ENCODE measurements around the gene SARNP.
A peak's percentile ranks its signal among the peaks of the same experiment; 100 is the strongest.
"Not testable (repeated sequence)": the region's sequence is repeated elsewhere in the genome, so short reads cannot be mapped to it uniquely, and the experiment has no call there.

The SARNP gene

DNA sequence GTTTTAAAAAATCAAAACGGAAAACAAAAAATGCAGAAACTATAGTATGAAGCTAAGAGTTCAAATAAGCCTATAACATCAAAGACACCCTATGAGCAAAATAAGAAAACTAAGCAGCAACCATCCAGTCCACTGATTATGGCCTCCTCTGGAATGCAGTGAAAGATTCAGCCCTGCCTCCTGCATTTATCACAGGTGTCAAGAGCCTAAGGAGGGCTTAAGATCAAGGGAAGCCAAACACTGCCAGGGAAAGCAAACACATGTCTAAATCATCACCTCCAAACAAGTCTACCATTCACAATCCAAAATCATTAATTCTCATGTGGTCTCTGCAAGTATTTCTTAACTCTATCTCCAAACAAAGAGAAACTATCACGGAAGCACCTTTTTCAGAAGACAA, 28.4 kb downstream of the SARNP start:
- DNase-seq: no peak

DNA sequence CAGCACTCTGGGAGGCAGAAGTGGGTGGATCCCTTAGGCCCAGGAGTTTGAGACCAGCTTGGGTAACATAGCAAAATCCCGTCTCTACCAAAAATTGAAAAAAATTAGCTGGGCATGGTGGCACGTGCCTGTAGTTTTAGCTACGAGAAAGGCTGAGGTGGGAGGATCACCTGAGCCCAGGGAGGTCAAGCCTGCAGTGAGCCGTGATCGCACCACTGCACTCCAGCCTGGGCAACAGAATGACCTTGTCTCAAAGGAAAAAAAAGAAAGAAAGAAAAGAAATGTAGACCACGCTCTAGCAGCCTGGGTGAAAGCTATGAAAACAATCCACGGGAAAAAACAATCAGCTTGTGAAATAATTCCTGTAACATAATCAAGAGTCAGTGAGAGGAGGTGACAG, 29.0 kb downstream of the SARNP start:
- no peak for DNase-seq

DNA sequence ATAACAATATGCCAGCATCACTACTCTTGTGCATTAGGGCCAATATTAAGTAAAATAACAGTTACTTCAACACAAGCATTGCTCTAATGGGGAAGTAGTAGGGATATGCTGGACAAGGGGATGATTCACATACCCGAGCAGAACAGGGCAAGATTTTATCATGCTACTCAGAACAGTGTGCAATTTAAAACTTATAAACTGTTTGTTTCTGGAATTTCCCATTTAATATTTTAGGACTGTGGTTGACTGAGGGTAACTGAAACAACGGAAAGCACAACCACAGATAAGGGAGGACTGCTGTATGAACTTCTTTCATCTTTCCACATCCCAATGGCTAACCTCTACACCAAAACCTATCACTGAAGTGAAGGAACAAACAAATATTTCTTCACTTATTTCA, 36.8 kb downstream of the SARNP start:
- no peak for DNase-seq

DNA sequence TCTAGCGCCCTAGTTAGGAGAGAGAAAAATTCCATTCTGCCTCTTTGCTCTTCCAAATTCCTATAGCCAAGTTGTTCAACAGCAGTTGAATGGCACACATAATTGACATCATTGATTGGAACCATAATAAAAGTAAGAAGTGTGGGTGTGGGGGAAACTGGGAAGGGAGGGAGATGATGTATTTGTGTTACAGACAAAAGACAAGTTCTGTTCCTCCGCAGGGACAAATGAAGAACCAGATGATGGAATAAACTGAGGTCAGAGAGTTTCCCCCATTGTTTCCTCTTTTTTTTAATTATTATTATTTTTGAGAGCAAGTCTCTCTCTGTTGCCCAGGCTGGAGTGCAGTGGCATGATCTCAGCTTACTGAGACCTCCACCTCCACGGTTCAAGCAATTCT, 39.7 kb downstream of the SARNP start:
- no peak for DNase-seq

DNA sequence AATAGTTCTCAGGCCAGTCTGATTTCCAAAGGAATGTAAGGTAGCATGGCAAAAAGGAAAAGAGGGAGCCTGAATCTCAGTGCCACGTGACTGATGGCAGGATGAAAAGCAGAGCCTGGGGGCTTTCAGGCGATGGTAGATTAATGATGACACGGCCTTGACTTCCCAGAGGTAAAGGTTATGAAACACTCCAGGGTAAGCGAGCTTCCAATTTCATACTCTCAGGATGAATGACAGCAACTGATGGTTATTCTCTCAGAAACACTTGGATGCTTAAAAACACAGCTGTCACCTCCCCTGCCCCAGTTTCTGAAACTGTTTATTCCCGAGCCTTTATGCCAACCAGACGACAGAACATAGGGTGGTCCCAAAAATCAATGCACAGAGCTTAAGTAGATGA, 45.8 kb downstream of the SARNP start:
- no peak for DNase-seq

DNA sequence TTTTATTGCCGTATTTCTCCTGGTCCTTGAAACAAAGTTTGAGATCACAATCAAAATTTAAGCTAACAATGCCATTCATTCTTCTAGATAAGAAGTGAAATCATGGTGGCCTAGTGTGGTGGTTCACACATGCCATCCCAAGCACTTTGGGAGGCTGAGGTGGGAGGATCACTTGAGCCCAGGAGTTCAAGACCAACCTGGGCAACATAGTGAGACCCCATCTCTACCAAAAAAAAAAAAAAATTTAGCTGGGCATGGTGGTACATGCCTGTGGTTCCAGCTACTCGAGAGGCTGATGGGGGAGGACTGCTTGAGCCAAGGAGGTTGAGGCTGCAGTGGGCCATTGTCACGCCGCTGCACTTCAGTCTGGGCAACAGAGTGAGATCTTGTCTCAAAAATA, 50.4 kb downstream of the SARNP start:
- DNase-seq: no peak

DNA sequence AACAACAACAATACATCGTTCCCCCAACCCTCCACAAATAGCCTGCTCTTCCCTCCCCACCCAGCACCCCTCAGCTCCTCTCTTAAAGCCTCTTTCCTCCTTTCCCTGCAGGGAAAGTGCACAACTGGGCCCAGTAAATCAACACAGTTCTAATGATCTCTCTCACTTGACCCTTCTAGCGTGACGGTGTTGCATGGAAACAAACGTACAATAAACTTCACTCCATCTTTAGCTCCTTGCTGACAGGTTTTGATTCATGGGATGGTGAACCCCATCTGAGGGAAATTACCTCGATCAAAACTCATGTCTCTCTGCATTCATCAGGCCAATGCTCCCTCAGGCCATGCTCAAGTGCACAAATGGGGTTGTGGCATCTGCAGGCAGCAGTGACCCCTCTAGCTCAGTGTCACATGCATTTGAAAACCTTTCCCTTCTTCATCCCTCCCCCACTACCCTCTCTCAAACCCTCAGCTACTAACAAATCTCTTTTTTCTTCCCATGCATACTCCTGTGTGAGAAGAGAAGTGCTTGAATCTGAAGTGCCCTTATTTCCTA, 51.7 kb downstream of the SARNP start:
- no peak for DNase-seq

DNA sequence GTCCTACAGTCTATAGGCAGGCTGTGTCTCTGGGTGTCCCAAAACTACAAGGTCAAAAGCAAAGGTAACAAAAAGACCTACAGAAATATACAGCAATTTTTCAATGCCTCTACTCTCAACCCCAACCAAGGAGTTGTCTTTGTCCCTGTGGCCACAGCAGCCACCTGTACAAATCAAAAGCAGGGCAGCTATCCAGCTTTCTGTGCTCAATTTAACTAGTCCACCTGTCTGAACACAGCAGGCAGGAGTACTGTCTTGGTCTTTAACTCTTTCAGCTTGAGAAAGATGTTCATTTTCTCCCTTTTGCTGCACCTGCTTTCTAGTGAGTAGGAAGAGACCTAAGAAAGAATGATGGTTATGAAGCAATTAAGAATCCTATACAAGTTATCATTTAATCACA, 54.9 kb downstream of the SARNP start:
- no peak for DNase-seq

DNA sequence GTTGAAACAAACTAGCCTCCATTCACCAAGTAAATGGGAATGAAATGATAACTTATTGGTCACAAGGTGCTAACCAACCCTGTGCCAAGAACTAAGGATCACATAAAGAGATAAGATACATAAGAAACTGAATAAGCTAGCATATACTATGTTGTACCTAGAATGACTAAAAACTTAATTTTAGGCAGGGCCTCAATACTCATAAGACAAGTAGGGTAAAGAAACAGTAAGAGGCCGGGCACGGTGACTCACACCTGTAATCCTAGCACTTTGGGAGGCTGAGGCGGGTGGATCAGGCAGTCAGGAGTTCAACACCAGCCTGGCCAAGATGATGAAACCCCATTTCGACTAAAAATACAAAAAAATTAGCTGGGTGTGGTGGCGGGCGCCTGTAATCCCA, 56.9 kb downstream of the SARNP start:
- no peak for DNase-seq

DNA sequence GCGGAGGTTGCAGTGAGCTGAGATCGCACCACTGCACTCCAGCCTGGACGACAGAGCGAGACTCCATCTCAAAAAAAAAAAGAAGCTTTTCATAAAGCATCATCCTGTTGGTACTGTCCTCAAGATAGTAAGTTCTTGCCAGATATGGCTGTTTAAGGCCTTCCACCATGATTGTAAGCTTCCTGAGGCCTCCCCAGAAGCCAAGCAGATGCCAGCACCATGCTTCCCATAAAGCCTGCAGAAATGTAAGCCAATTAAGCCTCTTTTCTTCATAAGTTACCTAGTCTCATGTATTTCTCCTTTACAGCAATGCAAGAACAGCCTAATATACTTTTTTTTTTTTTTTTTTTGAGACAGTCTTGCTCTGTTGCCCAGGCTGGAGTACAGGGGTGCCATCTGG, 58.9 kb downstream of the SARNP start:
- not testable (repeated sequence) for DNase-seq

DNA sequence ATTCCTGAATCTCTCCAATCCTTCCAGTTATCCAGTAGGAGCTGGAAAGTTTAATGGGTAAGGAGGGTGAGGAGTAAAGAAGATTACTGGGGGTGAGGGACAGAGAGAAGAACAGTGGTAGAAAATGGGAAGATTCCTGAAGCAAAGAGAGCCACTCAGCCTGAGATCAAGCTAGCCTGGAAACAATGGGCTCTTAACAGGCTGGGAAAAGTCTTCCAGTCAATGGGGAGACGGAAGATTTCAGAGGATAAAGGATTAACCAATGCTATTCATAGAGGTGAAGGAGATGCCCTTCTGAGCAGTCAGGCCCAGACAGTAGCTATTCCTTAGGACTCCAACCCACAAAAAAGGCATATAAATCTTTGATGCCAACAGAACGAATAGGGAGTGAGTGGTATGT, 59.8 kb downstream of the SARNP start:
- DNase-seq: no peak

DNA sequence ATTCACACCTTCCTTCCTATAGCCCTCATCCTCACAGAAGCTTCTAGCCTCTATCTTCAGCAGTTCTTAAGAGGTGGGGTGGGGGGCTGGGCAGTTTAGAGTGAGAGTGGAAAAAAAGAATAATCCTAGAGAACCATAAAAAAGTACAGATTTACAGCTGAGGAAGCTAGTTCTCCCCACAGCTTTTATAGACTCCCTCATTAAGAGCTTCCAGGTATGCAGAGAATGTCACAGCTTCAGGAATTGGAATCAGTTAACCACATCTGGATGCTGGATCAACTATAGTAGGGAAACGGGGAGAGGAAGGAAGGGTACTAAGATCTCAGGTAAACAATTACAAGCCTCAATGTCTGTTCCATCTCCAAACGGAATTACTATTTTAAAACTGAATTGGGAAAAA, 62.3 kb downstream of the SARNP start:
- no peak for DNase-seq

DNA sequence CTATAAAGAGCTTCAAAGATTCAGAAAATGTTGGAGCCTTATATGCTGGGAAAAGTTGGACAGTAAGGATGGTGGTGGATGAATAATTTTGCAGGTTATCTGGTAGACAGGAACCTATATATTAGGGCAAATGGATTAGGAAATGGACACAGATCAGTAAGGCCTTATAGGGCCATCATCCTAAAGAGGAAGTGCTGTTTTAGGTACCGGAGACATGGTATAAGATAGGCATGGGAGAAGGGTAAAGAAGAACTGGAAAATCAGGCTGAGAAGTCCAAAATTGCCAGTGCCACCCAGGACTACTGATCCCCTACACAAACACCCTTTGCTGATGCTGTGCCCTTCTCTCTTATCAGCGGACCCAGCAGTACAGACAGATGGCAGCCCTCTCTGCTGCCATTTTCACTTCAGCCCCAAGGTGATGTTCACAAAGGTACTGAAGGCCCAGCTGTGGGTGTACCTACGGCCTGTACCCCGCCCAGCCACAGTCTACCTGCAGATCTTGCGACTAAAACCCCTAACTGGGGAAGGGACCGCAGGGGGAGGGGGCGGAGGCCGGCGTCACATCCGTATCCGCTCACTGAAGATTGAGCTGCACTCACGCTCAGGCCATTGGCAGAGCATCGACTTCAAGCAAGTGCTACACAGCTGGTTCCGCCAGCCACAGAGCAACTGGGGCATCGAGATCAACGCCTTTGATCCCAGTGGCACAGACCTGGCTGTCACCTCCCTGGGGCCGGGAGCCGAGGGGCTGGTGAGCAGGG, 69.1 kb downstream of the SARNP start:
- DNase-seq: no peak

DNA sequence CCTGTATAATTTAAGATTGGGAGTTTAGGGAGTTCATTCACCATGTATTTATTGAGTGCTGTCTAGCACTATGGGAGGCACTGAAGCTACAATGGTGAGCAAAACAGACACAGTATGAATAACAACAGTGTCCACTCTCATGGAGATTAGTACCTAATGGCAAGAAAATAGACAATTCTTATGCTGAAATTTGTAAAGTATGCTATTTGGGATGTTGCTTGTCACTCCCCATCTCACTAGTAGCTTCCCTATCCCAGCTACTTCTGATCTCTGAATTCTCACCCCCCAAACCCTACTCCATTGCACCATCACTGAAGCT, 70.7 kb downstream of the SARNP start:
- DNase-seq: no peak

DNA sequence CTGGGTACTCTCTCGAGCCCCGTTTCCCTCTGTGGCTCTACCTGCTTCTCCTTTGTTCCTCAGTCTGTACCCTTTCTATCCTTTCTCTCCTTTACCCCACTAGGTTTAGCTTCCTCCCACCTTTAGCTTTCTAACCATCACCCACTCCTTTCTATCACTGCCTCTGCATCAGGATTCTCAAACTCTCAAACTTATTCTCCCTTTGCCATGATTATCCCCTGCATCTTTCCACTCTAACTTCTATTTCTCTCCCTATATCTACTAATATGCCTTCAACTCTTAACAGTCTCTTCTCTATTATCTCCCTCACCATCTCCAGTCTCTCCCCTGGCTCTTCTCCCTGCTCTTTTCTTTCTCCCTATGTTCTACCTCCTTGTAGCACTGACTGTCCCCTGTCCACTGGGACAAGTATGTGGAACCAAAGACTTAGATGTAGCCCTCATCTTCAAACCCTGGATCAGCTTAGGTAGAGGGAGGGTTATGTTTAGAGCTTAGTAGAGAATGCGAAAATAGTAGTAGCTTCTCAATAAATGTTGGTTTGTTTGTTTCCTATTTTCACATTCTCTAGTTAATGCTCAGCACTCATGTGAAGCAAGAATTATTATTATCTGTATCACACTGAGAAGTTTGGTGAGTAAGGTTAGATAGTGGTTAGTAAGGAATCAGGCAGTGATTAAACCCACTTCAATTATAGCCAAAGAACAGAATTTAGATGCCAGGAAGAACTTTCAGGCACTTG, 71.2 kb downstream of the SARNP start:
- DNase-seq: peak; percentile 8

DNA sequence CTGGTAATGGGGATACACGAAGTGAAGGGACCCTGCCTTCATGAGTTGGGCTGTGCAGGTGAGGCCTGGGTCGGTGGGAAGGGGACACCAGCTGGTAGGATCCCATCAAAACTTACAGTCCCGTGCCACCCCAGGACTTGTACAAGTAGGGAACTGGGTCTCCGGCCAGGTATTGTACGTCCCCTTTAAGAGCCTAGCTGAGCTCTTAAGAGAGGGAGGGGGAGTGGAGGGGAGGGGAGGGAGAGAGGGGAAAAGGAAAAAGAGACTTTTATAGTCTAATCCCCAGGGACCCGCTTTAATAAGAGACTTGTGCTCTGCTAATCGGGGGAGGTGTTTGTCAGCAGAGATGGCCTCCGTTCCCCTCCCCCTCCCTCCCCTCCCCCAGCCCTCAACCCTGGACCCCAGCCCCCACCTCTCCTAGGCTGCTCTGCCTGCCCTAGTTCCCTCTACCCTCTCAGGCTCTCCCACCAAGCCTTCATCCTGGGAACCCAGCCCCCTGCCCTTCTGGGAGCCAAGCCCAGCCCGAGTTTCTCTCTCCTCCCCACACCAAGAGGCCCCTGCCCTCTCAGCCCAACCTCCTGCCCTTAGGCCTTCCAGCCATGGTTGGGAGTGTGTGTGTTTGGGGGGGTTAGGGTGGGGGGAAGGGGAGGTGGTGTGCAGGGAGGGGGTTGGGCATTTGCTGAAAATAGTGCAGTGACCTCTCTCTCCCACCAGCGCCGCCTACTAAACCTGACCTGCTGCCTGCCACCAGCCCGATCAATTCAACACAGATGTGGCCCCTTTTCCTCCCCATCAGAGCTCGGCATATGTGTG, 72.0 kb downstream of the SARNP start:
- DNase-seq: peak; percentile 53

DNA sequence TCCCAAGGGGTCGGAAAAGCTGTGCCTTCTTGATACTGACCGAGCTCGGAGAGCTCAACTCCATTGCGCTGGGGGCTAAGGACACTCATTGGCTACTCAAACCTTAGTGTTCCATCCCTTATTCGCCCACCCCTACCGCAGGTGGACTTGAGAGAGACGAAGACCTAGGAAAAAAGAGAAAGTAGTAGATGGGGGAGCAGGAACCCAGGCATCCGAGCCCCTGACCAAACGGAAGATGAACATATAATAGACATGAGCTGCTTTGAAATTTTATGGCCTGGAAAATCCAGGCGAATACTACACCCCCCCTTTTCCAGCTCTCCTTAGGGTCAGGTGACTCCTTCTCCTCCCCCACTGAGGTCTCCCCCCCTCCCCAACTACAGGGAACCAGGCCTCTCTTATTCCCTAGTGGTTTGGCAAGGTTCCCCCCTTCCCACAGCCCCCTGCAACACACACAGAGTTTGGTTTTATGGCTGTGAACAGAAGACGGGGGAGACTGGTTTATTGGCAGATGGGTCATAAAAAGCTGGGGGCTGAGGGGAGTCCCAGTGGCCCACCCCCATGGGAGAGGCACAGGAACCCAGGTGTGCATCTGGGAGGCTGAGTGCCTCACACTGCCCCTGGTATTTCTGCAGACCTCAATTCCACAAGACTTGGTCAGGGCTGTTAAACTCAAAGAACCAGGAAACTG, 73.0 kb downstream of the SARNP start:
- no peak for DNase-seq

DNA sequence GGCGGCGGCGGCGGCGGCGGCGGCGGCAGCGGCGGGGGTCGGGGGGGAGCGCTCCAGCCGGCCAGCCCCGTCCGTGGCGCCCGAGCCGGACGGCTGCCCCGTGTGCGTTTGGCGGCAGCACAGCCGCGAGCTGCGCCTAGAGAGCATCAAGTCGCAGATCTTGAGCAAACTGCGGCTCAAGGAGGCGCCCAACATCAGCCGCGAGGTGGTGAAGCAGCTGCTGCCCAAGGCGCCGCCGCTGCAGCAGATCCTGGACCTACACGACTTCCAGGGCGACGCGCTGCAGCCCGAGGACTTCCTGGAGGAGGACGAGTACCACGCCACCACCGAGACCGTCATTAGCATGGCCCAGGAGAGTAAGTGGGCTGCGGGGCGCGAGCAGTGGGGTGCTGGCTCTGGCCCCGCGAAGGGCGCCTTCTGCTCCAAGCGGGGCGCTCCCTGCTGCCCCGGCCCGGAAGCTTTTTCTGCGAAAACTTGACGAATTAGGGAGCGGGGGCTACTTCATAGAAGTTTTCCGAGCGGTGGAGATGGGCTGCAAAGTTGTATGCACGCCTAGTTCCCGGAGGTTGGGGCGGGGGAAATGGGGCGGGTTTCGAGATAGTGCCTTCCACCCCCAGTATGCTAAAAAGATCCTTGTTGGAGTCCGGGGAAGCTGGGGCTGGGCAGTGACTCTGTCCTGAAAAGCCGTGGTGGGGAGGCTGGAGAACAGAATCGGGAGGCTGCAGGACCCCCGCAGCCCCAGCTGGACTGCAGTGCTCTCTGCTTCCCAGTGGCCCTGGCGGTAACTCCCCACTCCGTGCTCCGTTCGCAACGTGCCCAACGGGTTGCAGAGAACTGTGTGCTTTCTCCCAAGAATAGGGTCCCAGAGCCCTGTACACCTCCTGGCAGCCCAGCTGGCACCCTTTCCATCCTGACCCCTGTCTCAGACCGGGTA, 73.9 kb downstream of the SARNP start:
- DNase-seq: no peak

DNA sequence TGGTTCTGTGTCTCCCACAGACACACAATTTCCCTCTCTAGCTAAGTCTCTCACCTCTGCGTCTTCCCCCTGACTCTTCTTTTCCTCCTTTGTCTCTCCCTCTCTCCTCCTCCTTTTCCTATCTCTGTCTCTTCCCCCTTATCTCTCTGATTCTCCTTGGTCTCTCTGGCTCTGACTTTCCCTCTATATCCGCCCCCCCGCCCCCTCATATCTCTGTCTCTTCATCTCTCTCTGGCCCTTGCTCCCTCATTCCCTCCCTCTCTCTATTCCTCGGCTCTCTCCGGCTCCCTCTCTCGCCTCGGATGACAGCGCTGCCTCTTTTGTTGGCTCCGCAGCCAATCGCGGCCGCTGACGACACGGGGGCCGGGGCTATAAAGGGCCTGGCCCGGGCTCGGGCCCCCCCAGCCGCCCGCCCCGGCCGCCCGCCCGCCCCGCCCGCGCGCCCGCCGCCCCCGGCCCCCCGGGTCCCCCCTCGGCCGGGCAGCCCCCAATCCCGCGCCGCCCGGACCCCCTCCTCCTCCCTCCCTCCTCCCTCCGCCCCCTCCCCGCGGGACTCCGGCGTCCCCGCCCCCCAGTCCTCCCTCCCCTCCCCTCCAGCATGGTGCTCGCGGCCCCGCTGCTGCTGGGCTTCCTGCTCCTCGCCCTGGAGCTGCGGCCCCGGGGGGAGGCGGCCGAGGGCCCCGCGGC, 74.7 kb downstream of the SARNP start, which contains the start of gene GDF11:
TSS of gene GDF11 (plus strand) at position 404 of the 687 bp plus-strand sequence. CDS start at position 599, 195 bp downstream.
- DNase-seq: peak; percentile 86

DNA sequence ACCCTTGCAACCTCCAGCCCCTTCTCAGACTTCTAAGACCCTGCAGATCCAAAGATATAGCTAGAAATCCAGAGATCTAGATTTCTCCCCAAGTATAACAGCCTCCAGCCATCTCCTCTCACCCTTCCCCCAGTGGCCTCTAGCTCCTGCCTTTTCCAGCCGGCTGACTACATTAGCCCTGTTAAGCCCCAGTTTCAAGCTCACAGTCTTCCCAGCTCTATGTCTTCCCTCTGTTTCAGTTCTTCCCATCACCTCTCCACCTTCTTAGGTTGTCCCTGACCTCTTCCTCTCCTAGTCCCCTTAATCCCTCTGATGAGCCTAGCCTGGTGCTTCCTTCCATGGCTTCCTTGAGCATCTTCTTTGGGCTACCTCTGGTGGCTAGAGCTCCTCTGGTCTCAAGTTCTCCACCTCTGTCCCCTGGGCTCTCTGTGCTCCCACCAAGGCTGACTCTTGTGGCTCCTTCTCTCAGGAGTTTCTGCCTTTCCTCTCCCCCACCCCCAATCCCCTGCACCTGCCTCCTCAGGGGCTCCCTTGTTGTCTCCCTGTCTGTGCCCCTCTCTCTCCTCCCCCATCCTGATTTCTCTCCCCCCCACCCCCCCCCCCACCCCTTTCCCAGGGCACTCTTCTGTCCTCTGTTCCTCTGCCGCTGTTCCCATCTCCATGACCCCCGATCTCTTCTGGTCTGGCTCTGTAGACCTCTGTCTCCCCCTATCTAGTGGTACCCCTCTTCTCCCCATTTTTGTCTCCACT, 75.4 kb downstream of the SARNP start:
- DNase-seq: no peak

All from activated CD8-positive, alpha-beta memory T cell treated with anti-CD3 and anti-CD28 coated beads, Interleukin-2, amount 50 U/mL, for 48 hours (primary cell).